A172 (cell line): Measurements from ENCODE around the gene TAF4. TPM values are rescaled to one million over a fixed set of nuclear protein-coding genes. Genes with fewer than 3 reads are reported as not detected.
"Not testable (repeated sequence)": the region's sequence is repeated elsewhere in the genome, so short reads cannot be mapped to it uniquely, and the experiment has no call there.

ENCODE experiments used
- DNase-seq: peaks from one replicate; pipeline ENCODE4 v3.0.0-alpha.2; 2015; ENCODE audit warnings: low spot score
- total RNA-seq: library from RNA; depleted of rRNA; stranded (reverse); fragments of >200 nt; shearing (Covaris generic); gene quantifications from 2 replicates; pipeline ENCODE4 v1.2.3, GENCODE V29; 2014

TAF4 gene
- total RNA-seq, 1 experiment from 2014 or later, result 5.1 TPM

GRCh38 chr20:62004614-62005013 lies 61.1 kb downstream of the TAF4 start:
- no peak for DNase-seq

- no peak for DNase-seq
Measured at GRCh38 chr20:62003567-62004405, 61.9 kb downstream of the TAF4 start.

- DNase-seq, result no peak
Measured at GRCh38 chr20:62002882-62003480, 62.7 kb downstream of the TAF4 start.

GRCh38 chr20:62001178-62001715 lies 64.4 kb downstream of the TAF4 start:
- no peak for DNase-seq

GRCh38 chr20:61998343-61999121 lies 67.1 kb downstream of the TAF4 start:
- DNase-seq, result no peak

GRCh38 chr20:61997891-61998290 lies 67.8 kb downstream of the TAF4 start:
- no peak for DNase-seq

GRCh38 chr20:61997372-61997771 lies 68.3 kb downstream of the TAF4 start:
- no peak for DNase-seq

GRCh38 chr20:61994546-61994945 lies 71.1 kb downstream of the TAF4 start:
- DNase-seq, result no peak

GRCh38 chr20:61993058-61993457 lies 72.6 kb downstream of the TAF4 start:
- DNase-seq, result no peak

GRCh38 chr20:61991476-61991875 lies 74.2 kb downstream of the TAF4 start:
- no peak for DNase-seq

GRCh38 chr20:61990484-61990883 lies 75.2 kb downstream of the TAF4 start:
- DNase-seq, result no peak

- DNase-seq, result no peak
Measured at GRCh38 chr20:61989741-61990140, 75.9 kb downstream of the TAF4 start.

- no peak for DNase-seq
Measured at GRCh38 chr20:61988665-61989064, 77.0 kb downstream of the TAF4 start.

GRCh38 chr20:61986762-61987321 lies 78.8 kb downstream of the TAF4 start:
- no peak for DNase-seq

GRCh38 chr20:61985096-61985495 lies 80.6 kb downstream of the TAF4 start:
- DNase-seq, result no peak

- DNase-seq, result not testable (repeated sequence)
Measured at GRCh38 chr20:61984431-61984830, 81.2 kb downstream of the TAF4 start.

- no peak for DNase-seq
Measured at GRCh38 chr20:61983965-61984364, 81.7 kb downstream of the TAF4 start.

- no peak for DNase-seq
Measured at GRCh38 chr20:61982951-61983315, 82.7 kb downstream of the TAF4 start.

GRCh38 chr20:61982191-61982950 lies 83.3 kb downstream of the TAF4 start:
- no peak for DNase-seq

- DNase-seq, result not testable (repeated sequence)
Measured at GRCh38 chr20:61981691-61982090, 84.0 kb downstream of the TAF4 start.
